Neural crest cell (in vitro differentiated cells): ENCODE results near the gene CGREF1. TPM values are rescaled to one million over a fixed set of nuclear protein-coding genes. Genes with fewer than 3 reads are reported as not detected.
A peak's percentile ranks its signal among the peaks of the same experiment; 100 is the strongest.
"Not testable (repeated sequence)": the region's sequence is repeated elsewhere in the genome, so short reads cannot be mapped to it uniquely, and the experiment has no call there.

ENCODE experiments used
- DNase-seq: peaks from one replicate; pipeline ENCODE4 v3.0.0; 2021; ENCODE audit warnings: low read depth, mixed read lengths, low spot score
- H3K27ac Mint-ChIP-seq: one replicate; pipeline ENCODE4 v1.8.0; 2021; ENCODE audit warnings: mild to moderate bottlenecking, mixed read lengths; ENCODE audit not compliant: unreplicated experiment
- H3K27me3 Mint-ChIP-seq: 2 replicates; pipeline ENCODE4 v1.8.0; 2021; ENCODE audit warnings: low read depth, mild to moderate bottlenecking, mixed read lengths
- H3K36me3 Mint-ChIP-seq: 2 replicates; pipeline ENCODE4 v1.8.0; 2021; ENCODE audit warnings: low read depth, mild to moderate bottlenecking, mixed read lengths
- H3K4me1 Mint-ChIP-seq: 2 replicates; pipeline ENCODE4 v1.8.0; 2021; ENCODE audit warnings: mixed read lengths
- H3K4me3 Mint-ChIP-seq: one replicate; pipeline ENCODE4 v1.8.0; 2021; ENCODE audit warnings: mild to moderate bottlenecking, mixed read lengths
- H3K9me3 Mint-ChIP-seq: 2 replicates; pipeline ENCODE4 v1.8.0; 2021; ENCODE audit warnings: mixed read lengths
- total RNA-seq: library from RNA; stranded (reverse); gene quantifications from 2 replicates; pipeline ENCODE4 v1.2.1, GENCODE V29; 2021
- TF ChIP-seq, protein P1 (sequence below): fragments of 200-600 bp; sonication (generic); conservative IDR thresholded peaks from 2 replicates; pipeline ENCODE4 v1.5.0; 2021; ENCODE audit warnings: antibody characterized with exemption, mild to moderate bottlenecking

Gene CGREF1
- total RNA-seq, 1 donor from 2014 or later: 2.1 TPM

GRCh38 chr2:27125104-27125503 lies 6.2 kb upstream of the CGREF1 start:
- no peak for DNase-seq
- Mint-ChIP-seq H3K4me1 (peaks cover 7% of the 10 kb centered on the region), H3K27ac (no peak overlapping the region), H3K9me3 (no peaks in the 10 kb centered on the region), H3K4me3 (peak overlapping the region; percentile 45), H3K27me3 (peaks cover 40% of the 10 kb centered on the region), H3K36me3 (peaks cover 1% of the 10 kb centered on the region)
- TF ChIP-seq, protein P1, sequence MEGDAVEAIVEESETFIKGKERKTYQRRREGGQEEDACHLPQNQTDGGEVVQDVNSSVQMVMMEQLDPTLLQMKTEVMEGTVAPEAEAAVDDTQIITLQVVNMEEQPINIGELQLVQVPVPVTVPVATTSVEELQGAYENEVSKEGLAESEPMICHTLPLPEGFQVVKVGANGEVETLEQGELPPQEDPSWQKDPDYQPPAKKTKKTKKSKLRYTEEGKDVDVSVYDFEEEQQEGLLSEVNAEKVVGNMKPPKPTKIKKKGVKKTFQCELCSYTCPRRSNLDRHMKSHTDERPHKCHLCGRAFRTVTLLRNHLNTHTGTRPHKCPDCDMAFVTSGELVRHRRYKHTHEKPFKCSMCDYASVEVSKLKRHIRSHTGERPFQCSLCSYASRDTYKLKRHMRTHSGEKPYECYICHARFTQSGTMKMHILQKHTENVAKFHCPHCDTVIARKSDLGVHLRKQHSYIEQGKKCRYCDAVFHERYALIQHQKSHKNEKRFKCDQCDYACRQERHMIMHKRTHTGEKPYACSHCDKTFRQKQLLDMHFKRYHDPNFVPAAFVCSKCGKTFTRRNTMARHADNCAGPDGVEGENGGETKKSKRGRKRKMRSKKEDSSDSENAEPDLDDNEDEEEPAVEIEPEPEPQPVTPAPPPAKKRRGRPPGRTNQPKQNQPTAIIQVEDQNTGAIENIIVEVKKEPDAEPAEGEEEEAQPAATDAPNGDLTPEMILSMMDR: no peak

- TF ChIP-seq, protein P1: no peak
- peak; percentile 44 for DNase-seq
- peak within 1 kb of the TSS; percentile 88 for H3K4me3 Mint-ChIP-seq
- peaks cover 53% of the 10 kb centered on the region for H3K27me3 Mint-ChIP-seq
- peaks cover 11% of the 10 kb centered on the region for H3K4me1 Mint-ChIP-seq
- no peaks in the 10 kb centered on the region for H3K36me3 Mint-ChIP-seq
- no peak within 1 kb of the TSS for H3K27ac Mint-ChIP-seq
- no peaks in the 10 kb centered on the region for H3K9me3 Mint-ChIP-seq
Measured at GRCh38 chr2:27123302-27124150, 4.6 kb upstream of the CGREF1 start, which contains the start of gene ABHD1. TSS of gene ABHD1 (plus strand) at chr2:27123815. CDS start at chr2:27123949, 134 bp downstream.

GRCh38 chr2:27122791-27123190 lies 3.9 kb upstream of the CGREF1 start:
- TF ChIP-seq, protein P1: no peak
- no peaks in the 10 kb centered on the region for H3K36me3 Mint-ChIP-seq

DNA sequence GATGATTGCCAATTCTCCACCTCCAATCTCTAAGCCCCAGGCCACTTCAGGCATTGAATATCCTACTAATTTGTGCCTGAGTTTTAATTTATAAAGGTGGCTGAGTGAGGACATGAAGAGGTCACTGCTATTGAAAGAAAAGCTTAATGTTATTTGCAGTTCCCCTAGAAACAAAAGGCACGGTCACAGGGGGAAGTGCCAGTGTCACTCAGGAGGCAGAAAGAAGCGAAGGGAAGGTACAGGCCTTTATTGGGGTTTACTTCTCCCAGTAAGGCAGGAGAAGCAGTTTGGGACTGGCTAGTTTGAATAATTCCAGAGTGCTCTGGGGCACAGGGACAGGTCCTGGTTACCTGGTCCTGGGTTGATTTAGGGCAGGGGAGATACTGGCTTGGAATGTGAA lies 3.0 kb upstream of the CGREF1 start:
- TF ChIP-seq, protein P1: no peak
- Mint-ChIP-seq H3K27ac (no peak overlapping the region), H3K9me3 (no peaks in the 10 kb centered on the region), H3K4me3 (peak overlapping the region; percentile 45), H3K4me1 (peaks cover 15% of the 10 kb centered on the region), H3K36me3 (no peaks in the 10 kb centered on the region), H3K27me3 (peaks cover 69% of the 10 kb centered on the region)
- no peak for DNase-seq

More at GRCh38 chr2:27122791-27123190, 3.9 kb upstream of the CGREF1 start:
- H3K27ac Mint-ChIP-seq: no peak overlapping the region
- peak overlapping the region; percentile 88 for H3K4me3 Mint-ChIP-seq
- H3K9me3 Mint-ChIP-seq: no peaks in the 10 kb centered on the region
- H3K4me1 Mint-ChIP-seq: peaks cover 15% of the 10 kb centered on the region
- DNase-seq: no peak
- peaks cover 60% of the 10 kb centered on the region for H3K27me3 Mint-ChIP-seq

DNA sequence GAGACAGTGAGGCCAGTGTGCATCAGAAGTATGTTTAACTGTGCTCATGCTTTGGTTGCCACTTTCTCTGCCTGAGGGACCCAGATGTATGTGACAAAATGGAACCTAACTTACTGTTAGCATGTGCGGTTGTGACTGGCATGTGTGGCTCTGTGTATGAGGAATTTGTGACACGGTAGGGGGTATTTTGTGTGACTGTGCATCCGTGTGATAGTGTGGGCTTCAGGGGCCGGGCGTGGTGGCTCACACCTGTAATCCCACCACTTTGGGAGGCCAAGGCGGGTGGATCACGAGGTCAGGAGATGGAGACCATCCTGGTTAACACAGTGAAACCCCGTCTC lies 372 bp upstream of the CGREF1 start:
- not testable (repeated sequence) for H3K9me3 Mint-ChIP-seq, H3K36me3 Mint-ChIP-seq, DNase-seq, H3K27ac Mint-ChIP-seq
- peak overlapping the region; percentile 72 for H3K4me3 Mint-ChIP-seq
- peaks cover 15% of the 10 kb centered on the region for H3K4me1 Mint-ChIP-seq
- peaks cover 76% of the 10 kb centered on the region for H3K27me3 Mint-ChIP-seq

- TF ChIP-seq, protein P1: no peak
- no peaks in the 10 kb centered on the region for H3K9me3 Mint-ChIP-seq
- no peaks in the 10 kb centered on the region for H3K36me3 Mint-ChIP-seq
- H3K27ac Mint-ChIP-seq: no peak overlapping the region
- H3K4me1 Mint-ChIP-seq: peaks cover 11% of the 10 kb centered on the region
- DNase-seq: no peak
- H3K4me3 Mint-ChIP-seq: no peak overlapping the region
- peaks cover 74% of the 10 kb centered on the region for H3K27me3 Mint-ChIP-seq
Measured at GRCh38 chr2:27117995-27118524, 868 bp downstream of the CGREF1 start.
